BLaER1 (cell line): ENCODE results near the gene DNPH1.

ENCODE experiments used
- H3K27ac ChIP-seq: shearing (Covaris generic); formaldehyde crosslinking; 2 replicates; pipeline ENCODE4 v1.8.1; 2022
- H3K27me3 ChIP-seq: shearing (Covaris generic); formaldehyde crosslinking; 2 replicates; pipeline ENCODE4 v1.8.1; 2022
- H3K36me3 ChIP-seq: shearing (Covaris generic); formaldehyde crosslinking; 2 replicates; pipeline ENCODE4 v1.8.1; 2022
- H3K4me1 ChIP-seq: shearing (Covaris generic); formaldehyde crosslinking; 2 replicates; pipeline ENCODE4 v1.8.1; 2022
- H3K4me2 ChIP-seq: shearing (Covaris generic); formaldehyde crosslinking; 2 replicates; pipeline ENCODE4 v1.8.1; 2022
- H3K4me3 ChIP-seq: shearing (Covaris generic); formaldehyde crosslinking; 2 replicates; pipeline ENCODE4 v1.8.1; 2022
- H3K9ac ChIP-seq: shearing (Covaris generic); formaldehyde crosslinking; 2 replicates; pipeline ENCODE4 v1.8.1; 2022
- H3K9me3 ChIP-seq: shearing (Covaris generic); formaldehyde crosslinking; 2 replicates; pipeline ENCODE4 v1.8.1; 2022
- H4K20me1 ChIP-seq: shearing (Covaris generic); formaldehyde crosslinking; 2 replicates; pipeline ENCODE4 v1.8.1; 2022
- Cebpa-rat ChIP-seq: shearing (Covaris generic); IDR thresholded peaks from 2 replicates; pipeline ENCODE4 v1.8.1; 2022

The DNPH1 gene

DNA sequence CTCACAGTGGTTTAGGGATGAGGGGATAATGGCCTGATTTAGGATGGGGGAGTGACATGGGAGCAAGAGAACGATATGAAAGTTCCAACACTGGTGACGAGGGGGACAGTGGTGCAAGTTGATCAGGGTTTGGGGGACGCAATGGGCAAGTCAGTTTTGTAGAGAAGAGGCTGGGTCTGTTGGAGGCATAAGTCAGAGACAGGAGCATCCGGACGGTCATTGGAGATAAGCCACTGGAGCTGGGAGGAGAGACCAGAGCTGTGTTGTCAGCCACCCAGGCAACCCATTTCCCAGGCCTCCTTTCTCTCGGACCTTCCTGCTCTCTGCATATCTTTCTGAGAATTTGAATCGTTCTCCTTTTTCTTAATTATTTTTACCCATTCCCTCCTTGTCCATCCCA is 9.5 kb downstream of the DNPH1 start:
- no peak for TF ChIP-seq Cebpa-rat
- no peak overlapping the region for H3K9ac ChIP-seq
- no peaks in the 10 kb centered on the region for H3K27me3 ChIP-seq
- H4K20me1 ChIP-seq = no peaks in the 10 kb centered on the region
- H3K4me1 ChIP-seq = peaks cover 13% of the 10 kb centered on the region
- no peak overlapping the region for H3K27ac ChIP-seq
- no peaks in the 10 kb centered on the region for H3K9me3 ChIP-seq
- H3K4me2 ChIP-seq = no peak overlapping the region
- H3K4me3 ChIP-seq = no peak overlapping the region
- peaks cover 68% of the 10 kb centered on the region for H3K36me3 ChIP-seq

DNA sequence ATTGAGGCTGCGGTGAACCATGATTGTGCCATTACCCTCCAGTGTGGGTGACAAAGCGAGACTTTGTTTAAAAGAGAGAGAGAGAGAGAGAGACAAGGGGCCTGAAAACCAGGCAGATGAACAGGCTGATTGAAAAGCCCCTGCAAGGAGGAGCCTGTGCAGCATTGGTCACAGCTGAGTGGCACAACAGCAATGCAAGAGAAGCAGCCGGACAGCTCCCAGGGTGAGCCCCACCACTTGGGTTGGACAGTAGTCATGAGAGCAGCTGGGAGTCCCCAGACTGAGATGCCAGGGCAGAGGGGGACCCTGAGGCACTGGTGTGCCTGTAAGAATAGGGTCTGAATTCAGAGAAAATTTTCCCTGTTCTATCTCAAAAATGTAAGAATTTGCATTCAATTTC is 10.2 kb downstream of the DNPH1 start:
- Histone ChIP-seq H3K9ac (no peak overlapping the region), H3K4me3 (no peak overlapping the region), H3K27me3 (no peaks in the 10 kb centered on the region), H4K20me1 (no peaks in the 10 kb centered on the region), H3K4me2 (no peak overlapping the region), H3K36me3 (peaks cover 74% of the 10 kb centered on the region), H3K4me1 (peaks cover 6% of the 10 kb centered on the region), H3K27ac (no peak overlapping the region), H3K9me3 (no peaks in the 10 kb centered on the region)
- no peak for TF ChIP-seq Cebpa-rat

DNA sequence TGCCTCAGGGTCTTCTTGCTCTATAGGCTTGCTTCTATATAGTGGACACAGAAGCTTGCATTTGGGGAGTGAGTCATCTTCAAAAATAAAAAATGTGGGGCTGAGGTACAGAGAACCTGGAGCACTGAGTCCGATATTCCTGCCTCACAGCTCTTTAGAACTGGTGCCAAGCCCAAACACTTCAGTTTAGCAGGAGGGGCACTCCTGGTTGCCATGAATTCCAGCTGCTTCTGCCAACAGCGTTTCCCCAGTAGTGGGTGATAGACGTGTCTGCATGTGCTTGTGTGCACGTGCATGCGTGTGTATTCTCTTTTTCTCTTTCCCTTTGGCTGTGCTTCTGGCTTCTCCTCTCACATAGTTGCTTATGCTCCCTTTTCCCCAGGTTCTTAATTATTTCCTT is 11.9 kb downstream of the DNPH1 start:
- no peak overlapping the region for H3K4me2 ChIP-seq
- H3K9ac ChIP-seq = no peak overlapping the region
- peaks cover 72% of the 10 kb centered on the region for H3K36me3 ChIP-seq
- H3K27ac ChIP-seq = no peak overlapping the region
- H3K9me3 ChIP-seq = no peaks in the 10 kb centered on the region
- no peaks in the 10 kb centered on the region for H3K27me3 ChIP-seq
- TF ChIP-seq Cebpa-rat = no peak
- no peaks in the 10 kb centered on the region for H3K4me1 ChIP-seq
- no peak overlapping the region for H3K4me3 ChIP-seq
- H4K20me1 ChIP-seq = no peaks in the 10 kb centered on the region

DNA sequence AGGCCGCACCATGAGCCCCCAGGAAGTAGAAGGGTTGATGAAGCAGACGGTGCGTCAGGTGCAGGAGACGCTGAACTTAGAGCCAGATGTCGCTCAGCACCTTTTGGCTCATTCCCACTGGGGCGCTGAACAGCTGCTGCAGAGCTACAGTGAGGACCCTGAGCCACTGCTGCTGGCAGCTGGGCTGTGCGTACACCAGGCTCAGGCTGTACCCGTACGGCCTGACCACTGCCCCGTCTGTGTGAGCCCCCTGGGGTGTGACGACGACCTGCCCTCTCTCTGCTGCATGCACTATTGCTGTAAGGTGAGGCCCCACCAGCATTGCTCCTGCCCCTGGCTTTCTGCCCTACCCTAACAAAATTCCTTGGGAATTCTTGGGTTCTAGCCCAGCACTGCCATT is 13.1 kb downstream of the DNPH1 start:
- Histone ChIP-seq H3K36me3 (peaks cover 62% of the 10 kb centered on the region), H3K27ac (no peak overlapping the region), H3K4me1 (no peaks in the 10 kb centered on the region), H3K27me3 (no peaks in the 10 kb centered on the region), H3K9me3 (no peaks in the 10 kb centered on the region), H3K4me3 (no peak overlapping the region), H3K4me2 (no peak overlapping the region), H3K9ac (no peak overlapping the region), H4K20me1 (no peaks in the 10 kb centered on the region)
- TF ChIP-seq Cebpa-rat = no peak

DNA sequence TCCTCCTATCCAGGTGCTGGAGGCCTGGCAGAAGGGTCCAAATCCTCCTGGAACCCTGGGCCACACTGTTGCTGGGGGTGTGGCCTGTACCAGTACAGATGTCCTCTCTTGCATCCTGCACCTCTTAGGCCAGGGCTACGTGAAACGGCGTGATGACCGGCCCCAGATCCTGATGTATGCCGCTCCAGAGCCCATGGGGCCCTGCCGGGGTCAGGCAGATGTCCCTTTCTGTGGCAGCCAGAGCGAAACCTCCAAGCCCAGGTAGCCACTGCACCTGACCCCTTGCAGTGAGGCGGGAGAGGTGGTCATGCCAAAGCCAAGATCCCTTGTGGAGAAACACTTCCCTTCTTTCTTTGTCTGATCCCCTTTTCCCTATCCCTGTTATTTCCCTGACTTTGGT is 14.2 kb downstream of the DNPH1 start:
- Histone ChIP-seq H3K27me3 (no peaks in the 10 kb centered on the region), H3K9ac (no peak overlapping the region), H4K20me1 (no peaks in the 10 kb centered on the region), H3K4me2 (no peak overlapping the region), H3K9me3 (no peaks in the 10 kb centered on the region), H3K4me3 (no peak overlapping the region), H3K36me3 (peaks cover 50% of the 10 kb centered on the region), H3K4me1 (no peaks in the 10 kb centered on the region), H3K27ac (no peak overlapping the region)
- TF ChIP-seq Cebpa-rat = no peak

DNA sequence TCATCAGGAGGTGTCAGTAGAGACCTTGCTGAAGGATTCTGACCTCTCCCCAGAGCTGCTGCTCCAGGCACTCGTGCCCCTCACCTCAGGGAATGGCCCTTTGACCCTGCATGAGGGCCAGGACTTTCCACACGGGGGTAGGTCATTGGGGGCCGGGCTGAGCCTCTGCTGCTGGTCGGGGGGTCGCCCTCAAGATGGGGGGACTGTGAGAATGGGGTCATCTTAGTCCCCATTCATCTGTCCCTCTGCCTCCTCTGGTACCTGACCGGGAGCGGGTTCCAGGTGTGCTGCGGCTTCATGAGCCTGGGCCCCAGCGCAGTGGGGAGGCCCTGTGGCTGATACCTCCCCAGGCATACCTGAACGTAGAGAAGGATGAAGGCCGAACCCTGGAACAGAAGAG is 15.8 kb downstream of the DNPH1 start:
- no peak overlapping the region for H3K4me3 ChIP-seq
- H3K4me1 ChIP-seq = no peaks in the 10 kb centered on the region
- TF ChIP-seq Cebpa-rat = no peak
- no peak overlapping the region for H3K4me2 ChIP-seq
- H3K27ac ChIP-seq = no peak overlapping the region
- no peaks in the 10 kb centered on the region for H4K20me1 ChIP-seq
- H3K9ac ChIP-seq = no peak overlapping the region
- H3K27me3 ChIP-seq = no peaks in the 10 kb centered on the region
- no peaks in the 10 kb centered on the region for H3K9me3 ChIP-seq
- peaks cover 47% of the 10 kb centered on the region for H3K36me3 ChIP-seq

DNA sequence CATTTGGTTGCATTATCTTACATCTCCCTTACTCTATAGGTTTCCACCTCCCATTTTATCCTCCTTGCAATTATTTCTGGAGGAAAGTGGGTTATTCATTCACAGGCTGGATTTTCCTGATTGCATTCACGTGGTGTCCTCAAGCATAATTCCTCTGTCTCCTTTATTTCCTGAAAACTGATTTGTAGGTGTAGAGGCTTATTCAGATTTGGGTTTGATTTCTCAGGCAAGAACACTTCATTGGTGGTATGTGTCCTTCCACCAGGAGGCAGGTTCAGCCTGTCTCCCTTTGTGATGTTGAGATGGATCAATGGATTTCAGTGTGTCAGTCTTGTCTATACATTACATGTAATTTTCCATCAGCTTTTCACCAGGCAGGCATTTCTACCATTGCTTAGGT is 17.3 kb downstream of the DNPH1 start:
- Histone ChIP-seq H3K9ac (no peak overlapping the region), H3K27ac (no peak overlapping the region), H4K20me1 (no peaks in the 10 kb centered on the region), H3K27me3 (no peaks in the 10 kb centered on the region), H3K4me1 (no peaks in the 10 kb centered on the region), H3K36me3 (peaks cover 42% of the 10 kb centered on the region), H3K4me2 (no peak overlapping the region), H3K9me3 (no peaks in the 10 kb centered on the region), H3K4me3 (no peak overlapping the region)
- TF ChIP-seq Cebpa-rat = no peak

DNA sequence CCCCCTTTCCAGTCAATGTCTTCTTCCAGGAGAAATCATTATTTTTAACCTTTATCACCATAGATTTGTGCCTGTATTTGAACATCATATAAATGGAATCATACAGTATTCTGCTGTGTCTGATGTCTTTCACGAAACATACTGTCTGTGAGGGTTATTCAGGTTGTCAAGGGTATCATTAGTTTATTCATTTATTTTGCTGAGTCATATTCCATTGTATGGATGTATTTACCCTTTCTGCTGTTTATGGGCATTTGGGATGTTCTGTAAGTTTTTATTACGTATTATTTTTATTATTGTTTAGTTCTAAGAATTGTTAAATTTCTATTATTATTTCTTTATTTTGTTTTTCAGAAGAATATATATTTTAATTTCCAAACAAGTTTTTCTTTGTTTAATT is 22.0 kb downstream of the DNPH1 start:
- H3K9me3 ChIP-seq = no peaks in the 10 kb centered on the region

DNA sequence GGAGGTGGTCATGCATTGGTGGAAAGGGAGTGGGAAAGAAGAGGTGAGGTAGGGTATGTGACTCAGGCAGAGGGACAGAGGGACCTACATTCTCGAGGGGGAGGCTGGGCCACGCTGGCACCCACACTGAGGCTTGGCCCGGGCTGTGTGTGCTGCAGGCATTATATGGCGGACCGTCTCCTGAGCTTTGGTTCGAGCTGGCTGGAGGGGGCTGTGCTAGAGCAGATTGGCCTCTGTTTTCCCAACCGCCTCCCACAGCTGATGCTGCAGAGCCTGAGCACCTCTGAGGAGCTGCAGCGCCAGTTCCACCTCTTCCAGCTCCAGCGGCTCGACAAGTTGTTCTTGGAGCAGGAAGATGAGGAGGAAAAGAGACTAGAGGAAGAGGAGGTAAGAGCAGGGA is 23.4 kb downstream of the DNPH1 start:
- no peak for TF ChIP-seq Cebpa-rat
- Histone ChIP-seq H3K36me3 (peaks cover 42% of the 10 kb centered on the region), H3K9me3 (no peaks in the 10 kb centered on the region), H3K4me3 (no peak overlapping the region), H3K27me3 (no peaks in the 10 kb centered on the region), H3K27ac (no peak overlapping the region), H3K9ac (no peak overlapping the region), H3K4me1 (no peaks in the 10 kb centered on the region), H4K20me1 (no peaks in the 10 kb centered on the region), H3K4me2 (no peak overlapping the region)

More for the DNA sequence above, 22.0 kb downstream of the DNPH1 start:
- Histone ChIP-seq H3K4me2 (no peak overlapping the region), H4K20me1 (no peaks in the 10 kb centered on the region), H3K27me3 (no peaks in the 10 kb centered on the region), H3K36me3 (peaks cover 36% of the 10 kb centered on the region), H3K4me3 (no peak overlapping the region), H3K27ac (no peak overlapping the region), H3K9ac (no peak overlapping the region), H3K4me1 (no peaks in the 10 kb centered on the region)
- TF ChIP-seq Cebpa-rat = no peak

DNA sequence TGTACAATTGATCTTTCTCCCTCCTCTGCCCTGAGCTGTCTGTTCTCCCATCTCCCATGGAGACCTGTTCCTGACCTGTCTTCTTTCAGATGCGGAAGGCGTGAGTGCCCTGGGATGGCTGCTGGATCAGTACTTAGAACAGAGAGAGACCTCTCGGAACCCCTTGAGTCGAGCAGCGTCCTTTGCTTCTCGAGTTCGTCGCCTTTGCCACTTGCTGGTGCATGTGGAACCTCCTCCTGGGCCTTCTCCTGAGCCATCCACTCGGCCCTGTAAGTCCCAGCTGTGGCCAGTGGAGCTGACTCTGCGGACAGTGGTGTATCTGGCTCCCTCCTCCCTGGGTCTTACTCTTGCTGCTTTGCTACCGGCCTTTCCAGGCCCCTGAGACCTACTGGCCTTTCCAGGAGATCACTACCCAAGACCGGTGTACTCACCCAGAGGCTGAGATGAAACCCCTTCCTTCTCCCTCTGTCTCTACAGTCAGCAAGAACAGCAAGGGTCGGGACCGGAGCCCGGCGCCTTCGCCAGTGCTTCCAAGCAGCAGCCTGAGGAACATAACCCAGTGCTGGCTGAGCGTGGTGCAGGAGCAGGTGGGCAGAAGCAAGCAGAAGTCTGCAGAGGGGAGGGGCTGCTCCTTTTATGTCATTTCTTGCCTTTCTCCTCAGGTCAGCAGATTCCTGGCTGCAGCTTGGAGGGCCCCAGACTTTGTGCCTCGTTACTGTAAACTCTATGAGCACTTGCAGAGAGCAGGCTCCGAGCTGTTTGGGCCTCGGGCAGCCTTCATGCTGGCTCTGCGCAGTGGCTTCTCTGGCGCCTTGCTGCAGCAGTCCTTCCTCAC is 24.8 kb downstream of the DNPH1 start:
- no peak overlapping the region for H3K27ac ChIP-seq
- peaks cover 55% of the 10 kb centered on the region for H3K36me3 ChIP-seq
- no peaks in the 10 kb centered on the region for H4K20me1 ChIP-seq
- H3K4me3 ChIP-seq = no peak overlapping the region
- H3K9ac ChIP-seq = no peak overlapping the region
- no peaks in the 10 kb centered on the region for H3K4me1 ChIP-seq
- no peaks in the 10 kb centered on the region for H3K9me3 ChIP-seq
- H3K4me2 ChIP-seq = no peak overlapping the region
- no peaks in the 10 kb centered on the region for H3K27me3 ChIP-seq
- no peak for TF ChIP-seq Cebpa-rat

DNA sequence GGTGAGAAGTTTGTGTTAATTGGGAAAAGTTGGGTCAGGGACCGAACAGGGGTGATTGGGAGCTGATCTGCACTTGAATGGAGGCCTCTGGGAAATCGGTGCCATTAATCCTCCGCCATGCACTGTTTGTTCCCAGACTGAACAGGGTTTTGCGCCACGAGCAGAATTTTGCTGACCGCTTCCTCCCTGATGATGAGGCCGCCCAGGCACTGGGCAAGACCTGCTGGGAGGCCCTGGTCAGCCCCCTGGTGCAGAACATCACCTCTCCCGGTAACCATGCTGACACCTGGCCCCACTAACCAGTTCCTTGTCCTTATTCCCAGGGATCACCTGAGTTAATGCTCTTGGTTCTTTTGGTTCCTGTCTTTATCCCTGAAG is 25.6 kb downstream of the DNPH1 start:
- Histone ChIP-seq H3K4me1 (no peaks in the 10 kb centered on the region), H3K9ac (no peak overlapping the region), H3K4me2 (no peak overlapping the region), H3K36me3 (peaks cover 63% of the 10 kb centered on the region), H3K27ac (no peak overlapping the region), H3K4me3 (no peak overlapping the region), H3K27me3 (no peaks in the 10 kb centered on the region), H3K9me3 (no peaks in the 10 kb centered on the region), H4K20me1 (no peaks in the 10 kb centered on the region)
- TF ChIP-seq Cebpa-rat = no peak
